Transverse colon (tissue), 3 donors: Measurements from ENCODE around the gene FECH.
A peak's percentile ranks its signal among the peaks of the same experiment; 100 is the strongest.

Source experiments
- CTCF ChIP-seq, 5 experiments: fragments of 200-600 bp in 3 of 5; fragments of 450-650 bp in 2 of 5; sonication (generic) in 3 of 5; IDR thresholded peaks; 1 replicate in 2 of 5; 2 replicates in 3 of 5; pipeline ENCODE4 v1.5.1; 2016 to 2017; ENCODE audit warnings: antibody characterized with exemption in 5 of 5, inconsistent platforms in 3 of 5, mild to moderate bottlenecking in 2 of 5, moderate library complexity in 1 of 5
- POLR2A ChIP-seq: fragments of 450-650 bp; IDR thresholded peaks from one replicate; pipeline ENCODE4 v1.6.1; 2016; ENCODE audit warnings: antibody characterized with exemption, mild to moderate bottlenecking, moderate library complexity

GRCh38 chr18:57561728-57562423 is 24.6 kb downstream of the FECH start:
- TF ChIP-seq CTCF (IDR thresholded peaks at IDR 0.05) (peak; percentile 71 to 88 (median 77)), POLR2A (no peak)
